ENCODE data around the gene MID1.

The MID1 gene

DNA sequence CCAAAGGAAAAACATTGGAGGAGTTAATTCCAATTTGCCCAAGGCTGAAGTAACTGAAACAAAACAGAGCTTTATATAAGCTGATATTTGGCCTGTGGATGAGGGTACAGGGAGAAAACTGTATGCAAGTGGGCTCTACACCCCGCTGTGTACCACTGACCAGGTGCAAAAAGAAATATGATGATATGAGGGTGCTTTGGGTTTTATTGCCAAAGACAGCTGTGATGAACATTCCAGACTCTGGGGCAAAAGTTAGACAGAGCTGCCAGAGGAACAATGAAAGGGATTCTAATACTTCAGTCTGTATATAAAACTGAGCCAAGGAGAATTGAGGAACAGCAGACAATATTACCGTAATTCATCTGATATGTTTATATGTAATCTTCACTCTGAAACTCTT, 117.4 kb downstream of the MID1 start:
- no peak overlapping the region for H3K27ac ChIP-seq (ENCODE audit: extremely low read depth, low read depth, low read length)
- no peaks in the 10 kb centered on the region for H3K4me1 ChIP-seq (ENCODE audit: control insufficient read depth, insufficient read depth, low read length)

DNA sequence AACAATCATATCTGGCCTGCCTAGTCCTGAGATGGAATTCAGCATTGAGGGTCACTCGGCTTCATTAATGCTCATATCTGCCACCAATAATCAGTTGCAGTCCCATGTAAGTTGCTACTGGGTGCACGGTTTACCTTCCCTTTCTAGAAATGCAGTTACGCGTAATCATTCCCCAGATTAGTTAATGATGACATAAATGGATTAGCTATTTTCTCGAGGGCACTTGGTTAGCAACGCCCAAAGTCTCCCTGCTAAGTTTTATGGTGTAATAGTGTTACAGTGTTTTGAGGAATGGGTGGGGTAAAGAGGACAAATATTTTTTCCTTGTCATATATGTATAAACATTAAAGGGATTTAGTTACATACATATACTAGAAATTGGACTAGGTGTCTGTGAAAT, 118.8 kb downstream of the MID1 start:
- CTCF ChIA-PET, result no interaction called here
- no peak overlapping the region for H3K27ac ChIP-seq (ENCODE audit: extremely low read depth, low read depth, low read length)
- H3K4me3 ChIP-seq (ENCODE audit: low read depth, low read length), result no peak overlapping the region
- no peaks in the 10 kb centered on the region for H3K9me3 ChIP-seq (ENCODE audit: control insufficient read depth, insufficient read depth, low read depth, low read length)
- POLR2A ChIA-PET, result no interaction called here
- no peaks in the 10 kb centered on the region for H3K4me1 ChIP-seq (ENCODE audit: control insufficient read depth, insufficient read depth, low read length)
- no peak for TF ChIP-seq PRDM1 (tag by site-specific recombination; IDR thresholded peaks at IDR 0.05)
- no peak for TF ChIP-seq ZNF394 (tag by site-specific recombination; IDR thresholded peaks at IDR 0.05; ENCODE audit: borderline replicate concordance)
- no peak for TF ChIP-seq ZNF560 (tag by site-specific recombination; IDR thresholded peaks at IDR 0.05; ENCODE audit: borderline replicate concordance)
- no peak for TF ChIP-seq ZNF596 (tag by site-specific recombination; IDR thresholded peaks at IDR 0.05)
- TF ChIP-seq ZNF248 (tag by site-specific recombination; IDR thresholded peaks at IDR 0.05), result no peak
- TF ChIP-seq ZNF843 (tag by site-specific recombination; IDR thresholded peaks at IDR 0.05), result no peak
- TF ChIP-seq KLF9 (tag by site-specific recombination; IDR thresholded peaks at IDR 0.05; ENCODE audit: low read depth), result no peak
- no peak for TF ChIP-seq ZNF501 (tag by site-specific recombination; IDR thresholded peaks at IDR 0.05)
- no peak for TF ChIP-seq SCRT1 (tag by site-specific recombination; IDR thresholded peaks at IDR 0.05; ENCODE audit: borderline replicate concordance)
- no peak for TF ChIP-seq FEZF1 (tag by site-specific recombination; IDR thresholded peaks at IDR 0.05)
- TF ChIP-seq, protein P1, sequence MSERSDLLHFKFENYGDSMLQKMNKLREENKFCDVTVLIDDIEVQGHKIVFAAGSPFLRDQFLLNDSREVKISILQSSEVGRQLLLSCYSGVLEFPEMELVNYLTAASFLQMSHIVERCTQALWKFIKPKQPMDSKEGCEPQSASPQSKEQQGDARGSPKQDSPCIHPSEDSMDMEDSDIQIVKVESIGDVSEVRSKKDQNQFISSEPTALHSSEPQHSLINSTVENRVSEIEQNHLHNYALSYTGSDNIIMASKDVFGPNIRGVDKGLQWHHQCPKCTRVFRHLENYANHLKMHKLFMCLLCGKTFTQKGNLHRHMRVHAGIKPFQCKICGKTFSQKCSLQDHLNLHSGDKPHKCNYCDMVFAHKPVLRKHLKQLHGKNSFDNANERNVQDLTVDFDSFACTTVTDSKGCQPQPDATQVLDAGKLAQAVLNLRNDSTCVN (tag by site-specific recombination; optimal IDR thresholded peaks at IDR 0.05), result no peak
- no peak for TF ChIP-seq ZNF266 (tag by site-specific recombination; IDR thresholded peaks at IDR 0.05; ENCODE audit: low read depth)
- TF ChIP-seq ZBTB8A (tag by site-specific recombination; IDR thresholded peaks at IDR 0.05), result no peak
- H3K36me3 ChIP-seq (ENCODE audit: control insufficient read depth in 2 of 2, insufficient read depth in 1 of 2, low read length in 2 of 2), result peaks cover 0 to 60% of the 10 kb centered on the region in 2 experiments; a peak in 1 of 3 replicates

More for the DNA sequence above, 117.4 kb downstream of the MID1 start:
- Histone ChIP-seq H3K36me3 (ENCODE audit: control insufficient read depth in 2 of 2, insufficient read depth in 1 of 2, low read length in 2 of 2) (peaks cover 0 to 54% of the 10 kb centered on the region in 2 experiments; a peak in 1 of 3 replicates), H3K9me3 (ENCODE audit: control insufficient read depth, insufficient read depth, low read depth, low read length) (no peaks in the 10 kb centered on the region), H3K4me3 (ENCODE audit: low read depth, low read length) (no peak overlapping the region)
- ChIA-PET CTCF (no interaction called here), POLR2A (no interaction called here)
- no peak for TF ChIP-seq ZFP41 (tag by site-specific recombination; IDR thresholded peaks at IDR 0.05; ENCODE audit: borderline replicate concordance)
- TF ChIP-seq ZNF596 (tag by site-specific recombination; IDR thresholded peaks at IDR 0.05), result no peak
- no peak for TF ChIP-seq ZNF677 (tag by site-specific recombination; IDR thresholded peaks at IDR 0.05)
- no peak for TF ChIP-seq ZSCAN30 (tag by site-specific recombination; IDR thresholded peaks at IDR 0.05)
- TF ChIP-seq HOXD13 (CRISPR knock-in tag; IDR thresholded peaks at IDR 0.05; ENCODE audit: borderline replicate concordance), result no peak
- no peak for TF ChIP-seq ZNF24 (tag by site-specific recombination; IDR thresholded peaks at IDR 0.05)
- TF ChIP-seq, protein P2, sequence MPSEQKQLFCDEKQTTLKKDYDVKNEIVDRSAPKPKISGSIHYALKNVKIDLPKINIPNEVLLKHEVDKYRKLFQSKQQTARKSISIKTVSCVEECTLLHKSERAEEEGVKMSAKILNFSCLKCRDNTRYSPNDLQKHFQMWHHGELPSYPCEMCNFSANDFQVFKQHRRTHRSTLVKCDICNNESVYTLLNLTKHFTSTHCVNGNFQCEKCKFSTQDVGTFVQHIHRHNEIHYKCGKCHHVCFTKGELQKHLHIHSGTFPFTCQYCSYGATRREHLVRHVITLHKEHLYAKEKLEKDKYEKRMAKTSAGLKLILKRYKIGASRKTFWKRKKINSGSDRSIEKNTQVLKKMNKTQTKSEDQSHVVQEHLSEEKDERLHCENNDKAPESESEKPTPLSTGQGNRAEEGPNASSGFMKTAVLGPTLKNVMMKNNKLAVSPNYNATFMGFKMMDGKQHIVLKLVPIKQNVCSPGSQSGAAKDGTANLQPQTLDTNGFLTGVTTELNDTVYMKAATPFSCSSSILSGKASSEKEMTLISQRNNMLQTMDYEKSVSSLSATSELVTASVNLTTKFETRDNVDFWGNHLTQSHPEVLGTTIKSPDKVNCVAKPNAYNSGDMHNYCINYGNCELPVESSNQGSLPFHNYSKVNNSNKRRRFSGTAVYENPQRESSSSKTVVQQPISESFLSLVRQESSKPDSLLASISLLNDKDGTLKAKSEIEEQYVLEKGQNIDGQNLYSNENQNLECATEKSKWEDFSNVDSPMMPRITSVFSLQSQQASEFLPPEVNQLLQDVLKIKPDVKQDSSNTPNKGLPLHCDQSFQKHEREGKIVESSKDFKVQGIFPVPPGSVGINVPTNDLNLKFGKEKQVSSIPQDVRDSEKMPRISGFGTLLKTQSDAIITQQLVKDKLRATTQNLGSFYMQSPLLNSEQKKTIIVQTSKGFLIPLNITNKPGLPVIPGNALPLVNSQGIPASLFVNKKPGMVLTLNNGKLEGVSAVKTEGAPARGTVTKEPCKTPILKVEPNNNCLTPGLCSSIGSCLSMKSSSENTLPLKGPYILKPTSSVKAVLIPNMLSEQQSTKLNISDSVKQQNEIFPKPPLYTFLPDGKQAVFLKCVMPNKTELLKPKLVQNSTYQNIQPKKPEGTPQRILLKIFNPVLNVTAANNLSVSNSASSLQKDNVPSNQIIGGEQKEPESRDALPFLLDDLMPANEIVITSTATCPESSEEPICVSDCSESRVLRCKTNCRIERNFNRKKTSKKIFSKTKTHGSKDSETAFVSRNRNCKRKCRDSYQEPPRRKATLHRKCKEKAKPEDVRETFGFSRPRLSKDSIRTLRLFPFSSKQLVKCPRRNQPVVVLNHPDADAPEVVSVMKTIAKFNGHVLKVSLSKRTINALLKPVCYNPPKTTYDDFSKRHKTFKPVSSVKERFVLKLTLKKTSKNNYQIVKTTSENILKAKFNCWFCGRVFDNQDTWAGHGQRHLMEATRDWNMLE (tag by site-specific recombination; conservative IDR thresholded peaks at IDR 0.05; ENCODE audit: low read depth), result no peak
- no peak for TF ChIP-seq ZNF658 (tag by site-specific recombination; IDR thresholded peaks at IDR 0.05)
